Measurements from ENCODE around the gene RPL15. TPM values are rescaled to one million over a fixed set of nuclear protein-coding genes. Genes with fewer than 3 reads are reported as not detected.
A peak's percentile ranks its signal among the peaks of the same experiment; 100 is the strongest.

Gene RPL15
- total and polyA plus RNA-seq, 2 of the 13 experiments (the other 11 are each of a cell fraction or from before 2014, with no cell fraction given), result 1,297 to 3,693 TPM

DNA sequence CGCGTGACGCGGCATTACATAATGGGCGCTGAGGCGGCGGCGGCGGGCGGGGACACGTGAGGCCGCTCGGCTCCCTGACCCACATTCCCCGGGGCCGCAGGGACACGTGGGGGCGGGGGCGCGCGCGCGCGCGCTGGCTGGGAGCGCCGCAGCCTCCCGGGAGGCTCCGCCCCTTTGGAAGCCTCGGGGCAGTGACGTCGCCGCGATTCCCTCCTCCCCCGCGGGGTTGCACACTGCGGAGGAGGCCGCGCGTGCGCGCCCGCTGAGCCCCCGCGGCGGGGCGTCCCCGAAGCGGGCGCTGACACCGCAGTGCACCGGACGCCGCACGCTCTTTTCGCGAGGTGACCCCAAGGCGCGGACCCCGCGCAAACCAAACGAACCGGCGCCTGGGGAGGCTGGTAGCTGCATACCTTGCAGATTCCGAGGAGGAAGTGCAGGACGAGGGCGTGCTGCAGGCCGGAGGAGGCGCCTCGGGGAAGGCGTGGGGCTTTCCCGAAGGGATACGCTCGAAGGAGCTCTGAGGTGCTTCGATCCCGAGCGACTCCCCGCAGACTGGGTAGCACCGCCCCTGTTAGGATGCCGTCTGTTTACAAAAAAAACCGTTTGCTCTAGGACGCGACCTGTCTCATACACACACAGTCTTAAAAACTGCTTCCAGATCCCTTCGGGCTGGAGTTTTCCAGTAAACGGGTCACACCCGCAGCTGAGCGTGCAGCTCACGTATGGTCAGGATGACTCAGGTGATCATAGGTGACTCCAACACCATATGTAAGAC lies 29.2 kb downstream of the RPL15 start (continued):
- TF ChIP-seq TSC22D2 (CRISPR knock-in tag; IDR thresholded peaks at IDR 0.05; ENCODE audit: borderline replicate concordance) (peak; percentile 17; the same call in 1 of the 2 replicates), ZNF562 (CRISPR knock-in tag; IDR thresholded peaks at IDR 0.05; ENCODE audit: borderline replicate concordance) (no peak), SRSF1 (optimal IDR thresholded peaks at IDR 0.05; ENCODE audit: low read depth, low read length) (peak; percentile 65), DZIP1 (CRISPR knock-in tag; IDR thresholded peaks at IDR 0.05) (peak; percentile 93), SIN3A (IDR thresholded peaks at IDR 0.05; ENCODE audit: borderline replicate concordance, low read depth, low read length) (no peak), CBX2 (IDR thresholded peaks at IDR 0.05; ENCODE audit: low read depth, low read length) (no peak), CBX2 (CRISPR knock-in tag; IDR thresholded peaks at IDR 0.05; ENCODE audit: low read depth) (no peak), HNRNPLL (IDR thresholded peaks at IDR 0.05; ENCODE audit: low read depth, low read length, poor library complexity, severe bottlenecking) (peak; percentile 99), PAWR (CRISPR knock-in tag; IDR thresholded peaks at IDR 0.05; ENCODE audit: borderline replicate concordance) (no peak), KLF11 (CRISPR knock-in tag; IDR thresholded peaks at IDR 0.05) (0 out of 2 replicates have a peak, but pooled peaks have one; percentile 9), CSRNP1 (CRISPR knock-in tag; IDR thresholded peaks at IDR 0.05) (peak; percentile 78), YEATS4 (CRISPR knock-in tag; IDR thresholded peaks at IDR 0.05; ENCODE audit: borderline replicate concordance) (no peak; the same call in 1 of the 2 replicates), ZNF773 (CRISPR knock-in tag; IDR thresholded peaks at IDR 0.05; ENCODE audit: borderline replicate concordance) (no peak), ZNF12 (CRISPR knock-in tag; IDR thresholded peaks at IDR 0.05) (0 out of 2 replicates have a peak, but pooled peaks have one; percentile 13), SMC3 (IDR thresholded peaks at IDR 0.05; ENCODE audit: low read length) (no peak), EED (CRISPR knock-in tag; IDR thresholded peaks at IDR 0.05) (peak; percentile 90), ZNF644 (CRISPR knock-in tag; IDR thresholded peaks at IDR 0.05; ENCODE audit: low read depth) (no peak), CCDC6 (CRISPR knock-in tag; IDR thresholded peaks at IDR 0.05) (peak; percentile 97), CHD4 (IDR thresholded peaks at IDR 0.05; ENCODE audit: borderline replicate concordance, low read length) (no peak), CEBPB (IDR thresholded peaks at IDR 0.05; ENCODE audit: borderline replicate concordance, low read depth, low read length) (peak; percentile 8; the same call in 1 of the 2 replicates)
- TF ChIP-seq, protein P1, sequence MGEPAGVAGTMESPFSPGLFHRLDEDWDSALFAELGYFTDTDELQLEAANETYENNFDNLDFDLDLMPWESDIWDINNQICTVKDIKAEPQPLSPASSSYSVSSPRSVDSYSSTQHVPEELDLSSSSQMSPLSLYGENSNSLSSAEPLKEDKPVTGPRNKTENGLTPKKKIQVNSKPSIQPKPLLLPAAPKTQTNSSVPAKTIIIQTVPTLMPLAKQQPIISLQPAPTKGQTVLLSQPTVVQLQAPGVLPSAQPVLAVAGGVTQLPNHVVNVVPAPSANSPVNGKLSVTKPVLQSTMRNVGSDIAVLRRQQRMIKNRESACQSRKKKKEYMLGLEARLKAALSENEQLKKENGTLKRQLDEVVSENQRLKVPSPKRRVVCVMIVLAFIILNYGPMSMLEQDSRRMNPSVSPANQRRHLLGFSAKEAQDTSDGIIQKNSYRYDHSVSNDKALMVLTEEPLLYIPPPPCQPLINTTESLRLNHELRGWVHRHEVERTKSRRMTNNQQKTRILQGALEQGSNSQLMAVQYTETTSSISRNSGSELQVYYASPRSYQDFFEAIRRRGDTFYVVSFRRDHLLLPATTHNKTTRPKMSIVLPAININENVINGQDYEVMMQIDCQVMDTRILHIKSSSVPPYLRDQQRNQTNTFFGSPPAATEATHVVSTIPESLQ (CRISPR knock-in tag; conservative IDR thresholded peaks at IDR 0.05), result no peak
- TF ChIP-seq, protein P2, sequence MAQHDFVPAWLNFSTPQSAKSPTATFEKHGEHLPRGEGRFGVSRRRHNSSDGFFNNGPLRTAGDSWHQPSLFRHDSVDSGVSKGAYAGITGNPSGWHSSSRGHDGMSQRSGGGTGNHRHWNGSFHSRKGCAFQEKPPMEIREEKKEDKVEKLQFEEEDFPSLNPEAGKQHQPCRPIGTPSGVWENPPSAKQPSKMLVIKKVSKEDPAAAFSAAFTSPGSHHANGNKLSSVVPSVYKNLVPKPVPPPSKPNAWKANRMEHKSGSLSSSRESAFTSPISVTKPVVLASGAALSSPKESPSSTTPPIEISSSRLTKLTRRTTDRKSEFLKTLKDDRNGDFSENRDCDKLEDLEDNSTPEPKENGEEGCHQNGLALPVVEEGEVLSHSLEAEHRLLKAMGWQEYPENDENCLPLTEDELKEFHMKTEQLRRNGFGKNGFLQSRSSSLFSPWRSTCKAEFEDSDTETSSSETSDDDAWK (CRISPR knock-in tag; IDR thresholded peaks at IDR 0.05), result no peak
